GM23338 (cell line): ENCODE data around the gene MKLN1. TPM values are rescaled to one million over a fixed set of nuclear protein-coding genes. Genes with fewer than 3 reads are reported as not detected.
"Not testable (repeated sequence)": the region's sequence is repeated elsewhere in the genome, so short reads cannot be mapped to it uniquely, and the experiment has no call there.

Source experiments
- ATAC-seq: fragments of 200-7000 bp; cut with Tn5 transposase; 3 replicates; pipeline ENCODE4 v1.9.1; 2020
- DNase-seq: peaks from one replicate; pipeline ENCODE4 v3.0.0-alpha.2; 2015; ENCODE audit warnings: low spot score
- H2AFZ ChIP-seq: fragments of 200-600 bp; sonication (generic); 2 replicates; pipeline ENCODE4 v1.8.0; 2016; ENCODE audit warnings: antibody characterized with exemption, mild to moderate bottlenecking, moderate library complexity
- H3F3A ChIP-seq: fragments of 200-600 bp; sonication (generic); replicated peaks from 2 replicates; pipeline ENCODE4 v1.8.0; 2017; ENCODE audit warnings: antibody characterized with exemption, mixed run types, low read depth
- H3K27ac ChIP-seq: fragments of 200-600 bp; sonication (generic); 2 replicates; pipeline ENCODE4 v1.6.1; 2016; ENCODE audit warnings: low read depth
- H3K27me3 ChIP-seq: fragments of 200-600 bp; sonication (generic); 2 replicates; pipeline ENCODE4 v1.8.0; 2016; ENCODE audit warnings: mild to moderate bottlenecking, mixed run types, moderate library complexity; ENCODE audit not compliant: insufficient read depth
- H3K36me3 ChIP-seq: fragments of 200-600 bp; sonication (generic); 2 replicates; pipeline ENCODE4 v1.8.0; 2016; ENCODE audit warnings: mild to moderate bottlenecking; ENCODE audit not compliant: insufficient read depth
- H3K4me1 ChIP-seq: fragments of 200-600 bp; sonication (generic); 2 replicates; pipeline ENCODE4 v1.8.0; 2016; ENCODE audit warnings: mild to moderate bottlenecking, moderate library complexity; ENCODE audit not compliant: insufficient read depth
- H3K4me2 ChIP-seq: fragments of 200-600 bp; sonication (generic); 2 replicates; pipeline ENCODE4 v1.7.1; 2017; ENCODE audit warnings: mixed run types
- H3K4me3 ChIP-seq: fragments of 200-600 bp; sonication (generic); 2 replicates; pipeline ENCODE4 v1.6.1; 2016; ENCODE audit warnings: mixed run types
- H3K79me2 ChIP-seq: fragments of 200-600 bp; sonication (generic); replicated peaks from 2 replicates; pipeline ENCODE4 v1.8.0; 2017; ENCODE audit warnings: mild to moderate bottlenecking; ENCODE audit not compliant: insufficient read depth
- H3K9me2 ChIP-seq: fragments of 200-600 bp; sonication (generic); 2 replicates; pipeline ENCODE4 v1.8.0; 2017; ENCODE audit not compliant: insufficient read depth
- H4K20me1 ChIP-seq: fragments of 200-600 bp; sonication (generic); replicated peaks from 2 replicates; pipeline ENCODE4 v1.8.0; 2017; ENCODE audit warnings: mild to moderate bottlenecking; ENCODE audit not compliant: insufficient read depth
- H3K27ac Mint-ChIP-seq: 2 replicates; pipeline ENCODE4 v1.8.0; 2020; ENCODE audit warnings: inconsistent platforms, mild to moderate bottlenecking, moderate library complexity, mixed read lengths
- H3K27me3 Mint-ChIP-seq: 3 replicates; pipeline ENCODE4 v1.8.0; 2022; ENCODE audit warnings: low read depth, mild to moderate bottlenecking, moderate library complexity, mixed read lengths, inconsistent platforms; ENCODE audit not compliant: insufficient read depth, poor library complexity
- H3K36me3 Mint-ChIP-seq: 3 replicates; pipeline ENCODE4 v1.8.0; 2021; ENCODE audit warnings: low read depth, mild to moderate bottlenecking, inconsistent platforms, moderate library complexity, mixed read lengths
- H3K4me1 Mint-ChIP-seq: 3 replicates; pipeline ENCODE4 v1.8.0; 2020; ENCODE audit warnings: mild to moderate bottlenecking, inconsistent platforms, mixed read lengths
- H3K4me3 Mint-ChIP-seq: 3 replicates; pipeline ENCODE4 v1.8.0; 2021; ENCODE audit warnings: moderate library complexity, mild to moderate bottlenecking, inconsistent platforms, mixed read lengths
- H3K9me3 Mint-ChIP-seq: 3 replicates; pipeline ENCODE4 v1.8.0; 2020; ENCODE audit warnings: moderate library complexity, mild to moderate bottlenecking, inconsistent platforms, mixed read lengths
- EZH2phosphoT487 ChIP-seq: fragments of 200-600 bp; sonication (generic); IDR thresholded peaks from one replicate; pipeline ENCODE4 v1.8.1; 2018; ENCODE audit warnings: antibody characterized with exemption; ENCODE audit not compliant: unreplicated experiment
- JUNB ChIP-seq: IDR thresholded peaks from one replicate; pipeline ENCODE4 v1.6.1; 2016; ENCODE audit warnings: antibody characterized with exemption; ENCODE audit not compliant: unreplicated experiment
- NANOG ChIP-seq: IDR thresholded peaks from 2 replicates; pipeline ENCODE4 v1.6.1; 2016; ENCODE audit warnings: antibody characterized with exemption, borderline replicate concordance
- POLR2AphosphoS5 ChIP-seq: IDR thresholded peaks from 2 replicates; pipeline ENCODE4 v1.6.1; 2016; ENCODE audit warnings: antibody characterized with exemption, low read depth
- ZNF114 ChIP-seq: fragments of 250-450 bp; sonication (Bioruptor Pico); IDR thresholded peaks from 2 replicates; pipeline ENCODE4 v1.5.0; 2020; ENCODE audit warnings: mild to moderate bottlenecking, moderate library complexity
- ZNF331 ChIP-seq: fragments of 250-450 bp; sonication (Bioruptor Pico); IDR thresholded peaks from 2 replicates; pipeline ENCODE4 v1.5.0; 2020; ENCODE audit warnings: low read depth, mild to moderate bottlenecking, moderate library complexity
- polyA plus RNA-seq: library from polyadenylated mRNA; unstranded; fragments of >200 nt; fragmentation: Nextera tagmentation; extraction: Ambion mirVana; gene quantifications from 2 replicates; pipeline ENCODE4 v1.2.1, GENCODE V29; 2016
- total RNA-seq: library from RNA; depleted of rRNA; stranded (reverse); fragments of >200 nt; shearing (Covaris generic); gene quantifications from 2 replicates; pipeline ENCODE4 v1.2.3, GENCODE V29; 2014
- TF ChIP-seq, protein P1 (sequence below): fragments of 250-450 bp; sonication (Bioruptor Pico); IDR thresholded peaks from 2 replicates; pipeline ENCODE4 v1.5.0; 2020; ENCODE audit warnings: mild to moderate bottlenecking, moderate library complexity
- TF ChIP-seq, protein P2 (sequence below): IDR thresholded peaks from one replicate; pipeline ENCODE4 v1.6.1; 2018; ENCODE audit warnings: antibody characterized with exemption; ENCODE audit not compliant: unreplicated experiment

The MKLN1 gene
- total and polyA plus RNA-seq, 2 experiments from 2014 or later: 25.3 to 46.5 TPM

DNA sequence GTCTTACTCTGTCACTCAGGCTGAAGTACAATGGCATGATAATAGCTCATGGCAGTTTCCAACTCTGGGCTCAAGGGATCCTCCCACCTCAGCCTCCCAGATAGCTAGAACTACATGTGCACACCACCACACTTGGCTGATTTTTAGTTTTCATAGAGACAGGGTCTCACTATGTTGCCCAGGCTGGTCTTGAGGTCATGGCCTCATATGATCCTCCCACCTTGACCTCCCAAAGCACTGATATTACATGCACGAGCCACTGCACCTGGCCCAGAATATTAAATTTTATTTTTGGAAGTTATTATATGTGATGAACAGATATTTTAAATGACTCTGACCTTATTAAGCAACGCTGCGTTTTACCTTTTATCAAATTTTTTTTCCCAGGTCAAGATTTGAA lies 134.4 kb downstream of the MKLN1 start (continued):
- TF ChIP-seq, protein P1, sequence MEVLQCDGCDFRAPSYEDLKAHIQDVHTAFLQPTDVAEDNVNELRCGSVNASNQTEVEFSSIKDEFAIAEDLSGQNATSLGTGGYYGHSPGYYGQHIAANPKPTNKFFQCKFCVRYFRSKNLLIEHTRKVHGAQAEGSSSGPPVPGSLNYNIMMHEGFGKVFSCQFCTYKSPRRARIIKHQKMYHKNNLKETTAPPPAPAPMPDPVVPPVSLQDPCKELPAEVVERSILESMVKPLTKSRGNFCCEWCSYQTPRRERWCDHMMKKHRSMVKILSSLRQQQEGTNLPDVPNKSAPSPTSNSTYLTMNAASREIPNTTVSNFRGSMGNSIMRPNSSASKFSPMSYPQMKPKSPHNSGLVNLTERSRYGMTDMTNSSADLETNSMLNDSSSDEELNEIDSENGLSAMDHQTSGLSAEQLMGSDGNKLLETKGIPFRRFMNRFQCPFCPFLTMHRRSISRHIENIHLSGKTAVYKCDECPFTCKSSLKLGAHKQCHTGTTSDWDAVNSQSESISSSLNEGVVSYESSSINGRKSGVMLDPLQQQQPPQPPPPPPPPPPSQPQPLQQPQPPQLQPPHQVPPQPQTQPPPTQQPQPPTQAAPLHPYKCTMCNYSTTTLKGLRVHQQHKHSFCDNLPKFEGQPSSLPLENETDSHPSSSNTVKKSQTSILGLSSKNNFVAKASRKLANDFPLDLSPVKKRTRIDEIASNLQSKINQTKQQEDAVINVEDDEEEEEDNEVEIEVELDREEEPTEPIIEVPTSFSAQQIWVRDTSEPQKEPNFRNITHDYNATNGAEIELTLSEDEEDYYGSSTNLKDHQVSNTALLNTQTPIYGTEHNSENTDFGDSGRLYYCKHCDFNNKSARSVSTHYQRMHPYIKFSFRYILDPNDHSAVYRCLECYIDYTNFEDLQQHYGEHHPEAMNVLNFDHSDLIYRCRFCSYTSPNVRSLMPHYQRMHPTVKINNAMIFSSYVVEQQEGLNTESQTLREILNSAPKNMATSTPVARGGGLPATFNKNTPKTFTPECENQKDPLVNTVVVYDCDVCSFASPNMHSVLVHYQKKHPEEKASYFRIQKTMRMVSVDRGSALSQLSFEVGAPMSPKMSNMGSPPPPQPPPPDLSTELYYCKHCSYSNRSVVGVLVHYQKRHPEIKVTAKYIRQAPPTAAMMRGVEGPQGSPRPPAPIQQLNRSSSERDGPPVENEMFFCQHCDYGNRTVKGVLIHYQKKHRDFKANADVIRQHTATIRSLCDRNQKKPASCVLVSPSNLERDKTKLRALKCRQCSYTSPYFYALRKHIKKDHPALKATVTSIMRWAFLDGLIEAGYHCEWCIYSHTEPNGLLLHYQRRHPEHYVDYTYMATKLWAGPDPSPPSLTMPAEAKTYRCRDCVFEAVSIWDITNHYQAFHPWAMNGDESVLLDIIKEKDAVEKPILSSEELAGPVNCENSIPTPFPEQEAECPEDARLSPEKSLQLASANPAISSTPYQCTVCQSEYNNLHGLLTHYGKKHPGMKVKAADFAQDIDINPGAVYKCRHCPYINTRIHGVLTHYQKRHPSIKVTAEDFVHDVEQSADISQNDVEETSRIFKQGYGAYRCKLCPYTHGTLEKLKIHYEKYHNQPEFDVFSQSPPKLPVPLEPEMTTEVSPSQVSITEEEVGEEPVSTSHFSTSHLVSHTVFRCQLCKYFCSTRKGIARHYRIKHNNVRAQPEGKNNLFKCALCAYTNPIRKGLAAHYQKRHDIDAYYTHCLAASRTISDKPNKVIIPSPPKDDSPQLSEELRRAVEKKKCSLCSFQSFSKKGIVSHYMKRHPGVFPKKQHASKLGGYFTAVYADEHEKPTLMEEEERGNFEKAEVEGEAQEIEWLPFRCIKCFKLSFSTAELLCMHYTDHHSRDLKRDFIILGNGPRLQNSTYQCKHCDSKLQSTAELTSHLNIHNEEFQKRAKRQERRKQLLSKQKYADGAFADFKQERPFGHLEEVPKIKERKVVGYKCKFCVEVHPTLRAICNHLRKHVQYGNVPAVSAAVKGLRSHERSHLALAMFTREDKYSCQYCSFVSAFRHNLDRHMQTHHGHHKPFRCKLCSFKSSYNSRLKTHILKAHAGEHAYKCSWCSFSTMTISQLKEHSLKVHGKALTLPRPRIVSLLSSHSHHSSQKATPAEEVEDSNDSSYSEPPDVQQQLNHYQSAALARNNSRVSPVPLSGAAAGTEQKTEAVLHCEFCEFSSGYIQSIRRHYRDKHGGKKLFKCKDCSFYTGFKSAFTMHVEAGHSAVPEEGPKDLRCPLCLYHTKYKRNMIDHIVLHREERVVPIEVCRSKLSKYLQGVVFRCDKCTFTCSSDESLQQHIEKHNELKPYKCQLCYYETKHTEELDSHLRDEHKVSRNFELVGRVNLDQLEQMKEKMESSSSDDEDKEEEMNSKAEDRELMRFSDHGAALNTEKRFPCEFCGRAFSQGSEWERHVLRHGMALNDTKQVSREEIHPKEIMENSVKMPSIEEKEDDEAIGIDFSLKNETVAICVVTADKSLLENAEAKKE (CRISPR knock-in tag): no peak
- TF ChIP-seq EZH2phosphoT487 (no peak), NANOG (no peak), POLR2AphosphoS5 (no peak), ZNF331 (CRISPR knock-in tag) (no peak), JUNB (no peak), ZNF114 (CRISPR knock-in tag) (no peak)
- TF ChIP-seq, protein P2, sequence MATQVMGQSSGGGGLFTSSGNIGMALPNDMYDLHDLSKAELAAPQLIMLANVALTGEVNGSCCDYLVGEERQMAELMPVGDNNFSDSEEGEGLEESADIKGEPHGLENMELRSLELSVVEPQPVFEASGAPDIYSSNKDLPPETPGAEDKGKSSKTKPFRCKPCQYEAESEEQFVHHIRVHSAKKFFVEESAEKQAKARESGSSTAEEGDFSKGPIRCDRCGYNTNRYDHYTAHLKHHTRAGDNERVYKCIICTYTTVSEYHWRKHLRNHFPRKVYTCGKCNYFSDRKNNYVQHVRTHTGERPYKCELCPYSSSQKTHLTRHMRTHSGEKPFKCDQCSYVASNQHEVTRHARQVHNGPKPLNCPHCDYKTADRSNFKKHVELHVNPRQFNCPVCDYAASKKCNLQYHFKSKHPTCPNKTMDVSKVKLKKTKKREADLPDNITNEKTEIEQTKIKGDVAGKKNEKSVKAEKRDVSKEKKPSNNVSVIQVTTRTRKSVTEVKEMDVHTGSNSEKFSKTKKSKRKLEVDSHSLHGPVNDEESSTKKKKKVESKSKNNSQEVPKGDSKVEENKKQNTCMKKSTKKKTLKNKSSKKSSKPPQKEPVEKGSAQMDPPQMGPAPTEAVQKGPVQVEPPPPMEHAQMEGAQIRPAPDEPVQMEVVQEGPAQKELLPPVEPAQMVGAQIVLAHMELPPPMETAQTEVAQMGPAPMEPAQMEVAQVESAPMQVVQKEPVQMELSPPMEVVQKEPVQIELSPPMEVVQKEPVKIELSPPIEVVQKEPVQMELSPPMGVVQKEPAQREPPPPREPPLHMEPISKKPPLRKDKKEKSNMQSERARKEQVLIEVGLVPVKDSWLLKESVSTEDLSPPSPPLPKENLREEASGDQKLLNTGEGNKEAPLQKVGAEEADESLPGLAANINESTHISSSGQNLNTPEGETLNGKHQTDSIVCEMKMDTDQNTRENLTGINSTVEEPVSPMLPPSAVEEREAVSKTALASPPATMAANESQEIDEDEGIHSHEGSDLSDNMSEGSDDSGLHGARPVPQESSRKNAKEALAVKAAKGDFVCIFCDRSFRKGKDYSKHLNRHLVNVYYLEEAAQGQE: no peak

DNA sequence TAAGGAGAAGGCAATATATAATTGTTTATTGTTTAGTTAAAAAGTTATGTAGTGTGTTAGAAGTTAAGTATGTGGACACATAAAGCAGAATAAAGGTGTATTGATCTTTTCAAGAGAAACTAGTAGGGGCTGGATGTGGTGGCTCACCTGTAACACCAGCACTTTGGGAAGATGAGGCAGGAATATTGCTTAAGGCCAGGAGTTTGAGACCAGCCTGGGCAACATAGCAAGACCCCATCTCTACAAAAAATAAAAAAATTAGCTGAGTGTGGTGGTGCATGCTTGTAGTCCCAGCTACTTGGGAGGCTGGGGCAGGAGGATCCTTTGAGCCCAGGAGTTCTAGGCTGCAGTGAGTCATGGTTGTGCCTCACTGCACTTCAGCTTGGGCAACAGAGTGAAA lies 135.0 kb downstream of the MKLN1 start:
- not testable (repeated sequence) for ATAC-seq, H4K20me1 ChIP-seq, H3K36me3 ChIP-seq, H3K27ac Mint-ChIP-seq, H3F3A ChIP-seq, H3K4me3 ChIP-seq, H3K4me1 Mint-ChIP-seq, H2AFZ ChIP-seq, H3K9me3 Mint-ChIP-seq, H3K4me1 ChIP-seq, H3K9me2 ChIP-seq, H3K4me2 ChIP-seq, H3K27me3 ChIP-seq, DNase-seq, H3K27me3 Mint-ChIP-seq, H3K27ac ChIP-seq, H3K79me2 ChIP-seq, H3K4me3 Mint-ChIP-seq
- peaks cover 36% of the 10 kb centered on the region for H3K36me3 Mint-ChIP-seq
